HepG2 (cell line): ENCODE data around the gene DOCK2.

Source experiments
- EZH2 ChIP-seq: conservative IDR thresholded peaks from 2 replicates; pipeline ENCODE4 v1.6.1; 2012; ENCODE audit warnings: mild to moderate bottlenecking, low read depth, low read length, moderate library complexity
- ZFP36 ChIP-seq: fragments of 150-350 bp; IDR thresholded peaks from 2 replicates; pipeline ENCODE4 v1.6.1; 2018; ENCODE audit warnings: borderline replicate concordance, low read length, low read depth; ENCODE audit not compliant: partially characterized antibody
- ZNF512B ChIP-seq: sonication (generic); formaldehyde crosslinking; IDR thresholded peaks from 2 replicates; pipeline ENCODE4 v1.5.1; 2020; ENCODE audit warnings: missing genetic modification reagents, mild to moderate bottlenecking, borderline replicate concordance

DNA sequence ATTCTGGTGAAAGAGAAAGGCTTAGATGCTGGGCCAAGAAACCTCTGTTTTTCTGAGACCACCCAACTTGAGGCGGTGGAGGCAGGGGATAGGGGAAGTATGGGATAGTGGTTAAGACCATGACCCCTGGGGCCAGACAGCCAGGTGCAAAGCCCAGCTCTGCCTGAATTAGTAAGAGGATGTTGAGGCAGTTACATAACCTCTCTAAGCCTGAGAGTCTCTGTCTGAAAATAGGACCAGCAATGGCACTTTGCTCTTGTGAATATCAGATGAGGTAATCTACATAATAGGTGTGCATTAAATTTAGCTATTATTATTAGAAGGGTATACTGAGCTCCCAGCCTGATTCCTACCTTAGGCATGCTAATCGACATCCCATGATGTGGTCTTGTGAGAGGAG is 68.2 kb downstream of the DOCK2 start:
- TF ChIP-seq ZFP36 (no peak), EZH2 (no peak), ZNF512B (no peak)
